CD4-positive, alpha-beta T cell (primary cell): Measurements from ENCODE around the gene TSTD1. TPM values are rescaled to one million over a fixed set of nuclear protein-coding genes. Genes with fewer than 3 reads are reported as not detected.
A peak's percentile ranks its signal among the peaks of the same experiment; 100 is the strongest.
"Not testable (repeated sequence)": the region's sequence is repeated elsewhere in the genome, so short reads cannot be mapped to it uniquely, and the experiment has no call there.

Experiments
- ATAC-seq: fragments of 200-7000 bp; cut with Tn5 transposase; one replicate; pipeline ENCODE4 v1.10.0; 2022; ENCODE audit warnings: mild to moderate bottlenecking; ENCODE audit not compliant: poor library complexity
- CTCF ChIA-PET: fragments of 350-600 bp; sonication (Branson Sonifier 250); formaldehyde crosslinking; loops from one replicate; lab custom pipeline; 2021; ENCODE audit warnings: antibody characterized with exemption, inconsistent platforms; lab: Charles Lee
- POLR2A ChIA-PET: fragments of 350-600 bp; sonication (Branson Sonifier 250); formaldehyde crosslinking; loops from one replicate; lab custom pipeline; 2021; ENCODE audit warnings: antibody characterized with exemption, inconsistent platforms; lab: Charles Lee
- DNase-seq, 14 experiments: peaks; one replicate each; pipeline ENCODE4 v3.0.0-alpha.2; 2013 to 2020; ENCODE audit warnings: mixed read lengths in 2 of 14
- H3K27ac ChIP-seq, 2 donors: one replicate each; pipeline versions ENCODE4 v1.5.1 to v1.7.0; 2013; ENCODE audit warnings: low read length in 2 of 2, low read depth in 1 of 2, mild to moderate bottlenecking in 1 of 2
- H3K27me3 ChIP-seq, 2 experiments: 1 replicate in 1 of 2; 2 replicates in 1 of 2; pipeline versions ENCODE4 v1.6.1 to v1.7.0; 2013; ENCODE audit warnings: low read length in 2 of 2, control low read depth in 1 of 2, mild to moderate bottlenecking in 1 of 2, moderate library complexity in 1 of 2; ENCODE audit not compliant: insufficient read depth in 2 of 2, control insufficient read depth in 1 of 2
- H3K36me3 ChIP-seq: one replicate; pipeline ENCODE4 v1.6.1; 2013; ENCODE audit warnings: low read length, control low read depth; ENCODE audit not compliant: insufficient read depth
- H3K4me1 ChIP-seq: one replicate; pipeline ENCODE4 v1.6.1; 2013; ENCODE audit warnings: low read length, control low read depth; ENCODE audit not compliant: insufficient read depth
- H3K4me3 ChIP-seq: one replicate; pipeline ENCODE4 v1.5.1; 2013; ENCODE audit warnings: mild to moderate bottlenecking, low read length, moderate library complexity
- H3K9me3 ChIP-seq, 2 experiments: 1 replicate in 1 of 2; 2 replicates in 1 of 2; pipeline versions ENCODE4 v1.6.1 to v1.7.0; 2013; ENCODE audit warnings: low read length in 2 of 2, mild to moderate bottlenecking in 2 of 2, control low read depth in 1 of 2, moderate library complexity in 1 of 2; ENCODE audit not compliant: control insufficient read depth in 1 of 2, insufficient read depth in 1 of 2
- H3K27ac Mint-ChIP-seq: one replicate; pipeline ENCODE4 v1.8.0; 2020; ENCODE audit warnings: mixed read lengths
- H3K27me3 Mint-ChIP-seq: one replicate; pipeline ENCODE4 v1.8.0; 2021; ENCODE audit warnings: mixed read lengths
- H3K36me3 Mint-ChIP-seq: one replicate; pipeline ENCODE4 v1.8.0; 2021; ENCODE audit warnings: low read depth, mixed read lengths
- H3K4me1 Mint-ChIP-seq: one replicate; pipeline ENCODE4 v1.8.0; 2021; ENCODE audit warnings: low read depth, mixed read lengths
- H3K4me3 Mint-ChIP-seq: one replicate; pipeline ENCODE4 v1.8.0; 2020; ENCODE audit warnings: mild to moderate bottlenecking, mixed read lengths
- H3K9me3 Mint-ChIP-seq: one replicate; pipeline ENCODE4 v1.8.0; 2020; ENCODE audit warnings: mixed read lengths
- CTCF ChIP-seq: fragments of 200-600 bp; IDR thresholded peaks from one replicate; pipeline ENCODE4 v1.8.0; 2022; ENCODE audit warnings: antibody characterized with exemption, mild to moderate bottlenecking
- intact Hi-C, 2 experiments: fragments of 100-400 bp; cut with DNase I in 1 of 2; cut with micrococcal nuclease in 1 of 2; formaldehyde crosslinking; loops; one replicate each; pipeline versions ENCODE4 v1.15.1 to v1.9.0; 2023 to 2025; cut with DNase I, micrococcal nuclease
- total RNA-seq, 174 experiments: library from RNA in 2 of 174; stranded (reverse) in 2 of 174; gene quantifications; one replicate each; pipeline ENCODE4 v1.2.3 and lab custom pipeline; 2021 to 2026

The TSTD1 gene
- total RNA-seq, 2 experiments from 2014 or later = 38.0 to 40.3 TPM

GRCh38 chr1:160993544-160994193, 45.1 kb downstream of the TSTD1 start:
- peaks cover 8% of the 10 kb centered on the region for H3K36me3 ChIP-seq
- Mint-ChIP-seq H3K4me1 (peaks cover 8% of the 10 kb centered on the region), H3K36me3 (peaks cover 10% of the 10 kb centered on the region), H3K4me3 (no peak overlapping the region), H3K27ac (no peak overlapping the region), H3K27me3 (no peaks in the 10 kb centered on the region), H3K9me3 (no peaks in the 10 kb centered on the region)
- intact Hi-C loops = no loop called here
- no peaks in the 10 kb centered on the region for H3K27me3 ChIP-seq
- ChIA-PET CTCF (no interaction called here), POLR2A (interaction anchor here (0.6 kb wide), 2 partner anchors 32 to 105 kb away, joined by 3 read pairs; no protein-coding TSS in a partner anchor)
- ATAC-seq (no peak), DNase-seq (peak in 3 of 14 experiments; percentile 22 to 31 (median 25))
- peak; percentile 31 for TF ChIP-seq CTCF
- no peak overlapping the region for H3K27ac ChIP-seq
- no peak overlapping the region for H3K4me3 ChIP-seq
- no peaks in the 10 kb centered on the region for H3K9me3 ChIP-seq
- peaks cover 11% of the 10 kb centered on the region for H3K4me1 ChIP-seq

GRCh38 chr1:160992036-160992435, 46.7 kb downstream of the TSTD1 start:
- DNase-seq, H3K36me3 ChIP-seq, H3K27ac Mint-ChIP-seq, intact Hi-C loops, H3K4me1 Mint-ChIP-seq, H3K9me3 ChIP-seq, H3K36me3 Mint-ChIP-seq, H3K9me3 Mint-ChIP-seq, H3K4me1 ChIP-seq, H3K27me3 Mint-ChIP-seq, POLR2A ChIA-PET, H3K27me3 ChIP-seq, H3K4me3 Mint-ChIP-seq, H3K27ac ChIP-seq, H3K4me3 ChIP-seq, ATAC-seq: not testable (repeated sequence)
- CTCF ChIA-PET = interaction anchor here (1.3 kb wide), 1 partner anchor 317 kb away, joined by 5 read pairs; no protein-coding TSS in a partner anchor

Other genes starting within 250 kb of the TSTD1 start
- 100 to 1,000 TPM; 124 TPM for gene LY9, start 242.8 kb downstream of the TSTD1 start, total RNA-seq
- gene CD244, start 176.1 kb downstream of the TSTD1 start, total RNA-seq = under 1 TPM; 0.53 to 0.55 TPM
- gene ITLN1, start 153.8 kb downstream of the TSTD1 start, total RNA-seq = not detected
- not detected for gene ITLN2, start 84.2 kb downstream of the TSTD1 start, total RNA-seq
- 10 to 100 TPM; 15.2 to 16.2 TPM for gene F11R, start 17.8 kb downstream of the TSTD1 start, total RNA-seq
- gene USF1, start 7.0 kb upstream of the TSTD1 start, total RNA-seq = 10 to 100 TPM; 93.5 to 99.1 TPM
- gene ARHGAP30, start 30.9 kb upstream of the TSTD1 start, total RNA-seq = 10 to 100 TPM; 76.6 to 78.9 TPM
- under 1 TPM; 0.22 TPM for gene NECTIN4, start 50.6 kb upstream of the TSTD1 start, total RNA-seq
- under 1 TPM in 1 of 2 experiments, not detected in 1; 0.41 TPM for gene KLHDC9, start 59.4 kb upstream of the TSTD1 start, total RNA-seq
- gene PFDN2, start 79.1 kb upstream of the TSTD1 start, total RNA-seq = 10 to 100 TPM; 46.2 to 57.7 TPM
- 10 to 100 TPM; 15.9 to 18.0 TPM for gene NIT1, start 79.1 kb upstream of the TSTD1 start, total RNA-seq
- gene DEDD, start 93.7 kb upstream of the TSTD1 start, total RNA-seq = 10 to 100 TPM; 35.5 to 36.6 TPM
- 10 to 100 TPM; 96.6 to 97.8 TPM for gene UFC1, start 115.0 kb upstream of the TSTD1 start, total RNA-seq
- 10 to 100 TPM; 44.4 to 45.6 TPM for gene USP21, start 120.5 kb upstream of the TSTD1 start, total RNA-seq
- 10 to 100 TPM; 28.6 to 31.5 TPM for gene PPOX, start 127.5 kb upstream of the TSTD1 start, total RNA-seq
- gene B4GALT3, start 138.5 kb upstream of the TSTD1 start, total RNA-seq = 10 to 100 TPM; 40.8 to 44.3 TPM
- gene ADAMTS4, start 160.1 kb upstream of the TSTD1 start, total RNA-seq = under 1 TPM; 0.28 to 0.60 TPM
- gene NDUFS2, start 163.4 kb upstream of the TSTD1 start, total RNA-seq = 10 to 100 TPM; 49.9 to 55.7 TPM
- 1 to 10 TPM; 2.0 TPM for gene FCER1G, start 176.3 kb upstream of the TSTD1 start, total RNA-seq
- not detected for gene APOA2, start 184.7 kb upstream of the TSTD1 start, total RNA-seq
- 1 to 10 TPM; 3.2 to 4.1 TPM for gene TOMM40L, start 187.1 kb upstream of the TSTD1 start, total RNA-seq
- not detected for gene NR1I3, start 199.2 kb upstream of the TSTD1 start, total RNA-seq
- gene PCP4L1, start 219.8 kb upstream of the TSTD1 start, total RNA-seq = not detected